ENCODE results near the gene ADGRG7. TPM values are rescaled to one million over a fixed set of nuclear protein-coding genes. Genes with fewer than 3 reads are reported as not detected.

The ADGRG7 gene
- total RNA-seq, 1 donor from 2014 or later: not detected

- intact Hi-C loops (cut with DNase I): no loop called here
- peak; percentile 41 for ATAC-seq
- DNase-seq (ENCODE audit: low spot score): no peak
Measured at GRCh38 chr3:100682854-100683760, 73.7 kb downstream of the ADGRG7 start.

- intact Hi-C loops (cut with DNase I): no loop called here
- DNase-seq (ENCODE audit: low spot score): no peak
- no peak for ATAC-seq
Measured at GRCh38 chr3:100693225-100693624, 83.8 kb downstream of the ADGRG7 start.

GRCh38 chr3:100695696-100696095 lies 86.3 kb downstream of the ADGRG7 start:
- DNase-seq (ENCODE audit: low spot score): no peak
- intact Hi-C loops (cut with DNase I): no loop called here
- no peak for ATAC-seq

- intact Hi-C loops (cut with DNase I): no loop called here
- DNase-seq (ENCODE audit: low spot score): no peak
- no peak for ATAC-seq
Measured at GRCh38 chr3:100696161-100696560, 86.8 kb downstream of the ADGRG7 start.

- intact Hi-C loops (cut with DNase I): no loop called here
- ATAC-seq (no peak), DNase-seq (ENCODE audit: low spot score) (no peak)
Measured at GRCh38 chr3:100697172-100697571, 87.8 kb downstream of the ADGRG7 start.

GRCh38 chr3:100697723-100698285 lies 88.4 kb downstream of the ADGRG7 start:
- ATAC-seq (no peak), DNase-seq (ENCODE audit: low spot score) (no peak)
- intact Hi-C loops (cut with DNase I): no loop called here

- ATAC-seq (no peak), DNase-seq (ENCODE audit: low spot score) (no peak)
- intact Hi-C loops (cut with DNase I): no loop called here
Measured at GRCh38 chr3:100698736-100699135, 89.3 kb downstream of the ADGRG7 start.

- DNase-seq (ENCODE audit: low spot score) (no peak), ATAC-seq (no peak)
- intact Hi-C loops (cut with DNase I): no loop called here
Measured at GRCh38 chr3:100700708-100701107, 91.3 kb downstream of the ADGRG7 start.

- ATAC-seq (no peak), DNase-seq (ENCODE audit: low spot score) (no peak)
- intact Hi-C loops (cut with DNase I): no loop called here
Measured at GRCh38 chr3:100702082-100702979, 92.9 kb downstream of the ADGRG7 start.

GRCh38 chr3:100702980-100703345 lies 93.6 kb downstream of the ADGRG7 start:
- DNase-seq (ENCODE audit: low spot score) (no peak), ATAC-seq (no peak)
- intact Hi-C loops (cut with DNase I): no loop called here

GRCh38 chr3:100703865-100704264 lies 94.5 kb downstream of the ADGRG7 start:
- DNase-seq (ENCODE audit: low spot score) (no peak), ATAC-seq (no peak)
- intact Hi-C loops (cut with DNase I): no loop called here

GRCh38 chr3:100706365-100706764 lies 97.0 kb downstream of the ADGRG7 start:
- ATAC-seq: no peak
- intact Hi-C loops (cut with DNase I): no loop called here
- no peak for DNase-seq (ENCODE audit: low spot score)

GRCh38 chr3:100708644-100708988 lies 99.2 kb downstream of the ADGRG7 start:
- DNase-seq (ENCODE audit: low spot score): no peak
- no peak for ATAC-seq
- intact Hi-C loops (cut with DNase I): no loop called here

- DNase-seq (ENCODE audit: low spot score) (peak; percentile 99), ATAC-seq (peak; percentile 99)
- intact Hi-C loops (cut with DNase I): no loop called here
Measured at GRCh38 chr3:100708989-100709841, 99.8 kb downstream of the ADGRG7 start, which contains the start of gene TFG. Gene TFG, plus strand, starts transcription at chr3:100709494. Its CDS starts 4,192 bp downstream, at chr3:100713686.

- intact Hi-C loops (cut with DNase I): no loop called here
- DNase-seq (ENCODE audit: low spot score) (peak; percentile 69), ATAC-seq (peak; percentile 4)
Measured at GRCh38 chr3:100709842-100710260, 100.5 kb downstream of the ADGRG7 start.

GRCh38 chr3:100710261-100710968 lies 101.0 kb downstream of the ADGRG7 start:
- DNase-seq (ENCODE audit: low spot score): no peak
- no peak for ATAC-seq
- intact Hi-C loops (cut with DNase I): no loop called here

- ATAC-seq (no peak), DNase-seq (ENCODE audit: low spot score) (no peak)
- intact Hi-C loops (cut with DNase I): no loop called here
Measured at GRCh38 chr3:100715176-100715575, 105.8 kb downstream of the ADGRG7 start.

GRCh38 chr3:100717063-100717462 lies 107.7 kb downstream of the ADGRG7 start:
- intact Hi-C loops (cut with DNase I): no loop called here
- DNase-seq (ENCODE audit: low spot score): no peak
- no peak for ATAC-seq
